EH (cell line): ENCODE data around the gene MCM3.

Source experiments
- DNase-seq: peaks from one replicate; pipeline ENCODE4 v3.0.0-alpha.2; 2015; ENCODE audit warnings: low read depth

Gene MCM3

GRCh38 chr6:52284460-52285176, at the start of gene MCM3:
Gene MCM3, minus strand, starts transcription at chr6:52284742. Its CDS starts 68 bp downstream, at chr6:52284674.
- peak; percentile 99 for DNase-seq

GRCh38 chr6:52333840-52334200, 49.3 kb upstream of the MCM3 start:
- no peak for DNase-seq

GRCh38 chr6:52331793-52332457, 47.4 kb upstream of the MCM3 start:
- no peak for DNase-seq

GRCh38 chr6:52330470-52330869, 45.9 kb upstream of the MCM3 start:
- DNase-seq: no peak

GRCh38 chr6:52328729-52329128, 44.2 kb upstream of the MCM3 start:
- DNase-seq: no peak

DNA sequence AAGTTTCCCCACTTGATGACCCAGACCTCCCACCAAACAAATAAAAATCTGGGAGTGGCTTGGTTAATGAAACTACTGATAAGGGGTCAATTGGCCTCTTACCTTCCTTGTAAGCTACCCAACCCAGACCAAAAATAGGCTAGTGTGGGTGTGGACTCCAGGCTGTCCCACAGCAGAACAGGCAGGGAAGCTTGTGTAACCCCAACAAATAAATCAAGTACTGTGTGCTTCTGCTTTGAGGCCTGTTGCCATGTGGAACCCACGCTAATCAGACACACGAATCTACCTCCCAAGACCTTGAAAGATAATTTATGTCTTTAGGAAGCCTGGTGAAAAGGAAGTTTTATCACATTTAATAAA, 43.7 kb upstream of the MCM3 start:
- DNase-seq: no peak

- no peak for DNase-seq
Measured at GRCh38 chr6:52326540-52327364, 42.2 kb upstream of the MCM3 start.

DNA sequence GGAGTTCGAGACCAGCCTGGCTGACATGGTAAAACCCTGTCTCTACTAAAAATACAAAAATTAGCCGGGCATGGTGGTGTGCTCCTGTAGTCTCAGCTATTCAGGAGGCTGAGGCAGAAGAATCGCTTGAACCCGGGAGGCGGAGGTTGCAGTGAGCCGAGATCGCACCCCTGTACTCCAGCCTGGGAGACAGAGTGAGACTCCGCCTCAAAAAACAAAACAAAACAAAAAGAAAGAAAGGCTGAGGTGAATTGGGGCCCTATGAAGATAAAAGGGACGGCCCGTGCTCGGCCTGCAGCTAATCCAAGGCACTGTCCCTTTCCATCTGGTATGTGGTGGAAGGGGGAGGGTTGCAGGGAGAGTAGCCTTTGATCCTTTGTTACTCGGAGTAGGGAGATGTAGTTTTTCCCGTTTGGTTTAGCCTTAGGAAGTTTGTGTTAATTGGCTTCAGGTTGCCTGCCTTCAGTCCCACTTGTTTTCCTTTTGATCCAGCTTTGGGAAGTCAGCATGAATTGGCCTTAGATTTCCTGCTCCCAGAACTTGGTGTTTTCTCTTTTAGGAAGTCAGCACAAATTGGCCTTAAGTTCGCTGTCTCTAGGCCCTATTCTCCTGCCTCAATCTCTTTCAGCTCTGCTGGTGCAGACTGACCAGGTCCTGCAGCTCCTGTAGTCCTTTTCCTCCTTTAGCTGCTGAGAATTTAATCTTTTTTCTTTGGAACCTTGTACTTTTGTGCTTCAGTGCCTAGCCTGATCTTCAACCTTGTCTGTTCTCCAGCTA, 41.3 kb upstream of the MCM3 start:
- DNase-seq: no peak

GRCh38 chr6:52324189-52324588, 39.6 kb upstream of the MCM3 start:
- no peak for DNase-seq

DNA sequence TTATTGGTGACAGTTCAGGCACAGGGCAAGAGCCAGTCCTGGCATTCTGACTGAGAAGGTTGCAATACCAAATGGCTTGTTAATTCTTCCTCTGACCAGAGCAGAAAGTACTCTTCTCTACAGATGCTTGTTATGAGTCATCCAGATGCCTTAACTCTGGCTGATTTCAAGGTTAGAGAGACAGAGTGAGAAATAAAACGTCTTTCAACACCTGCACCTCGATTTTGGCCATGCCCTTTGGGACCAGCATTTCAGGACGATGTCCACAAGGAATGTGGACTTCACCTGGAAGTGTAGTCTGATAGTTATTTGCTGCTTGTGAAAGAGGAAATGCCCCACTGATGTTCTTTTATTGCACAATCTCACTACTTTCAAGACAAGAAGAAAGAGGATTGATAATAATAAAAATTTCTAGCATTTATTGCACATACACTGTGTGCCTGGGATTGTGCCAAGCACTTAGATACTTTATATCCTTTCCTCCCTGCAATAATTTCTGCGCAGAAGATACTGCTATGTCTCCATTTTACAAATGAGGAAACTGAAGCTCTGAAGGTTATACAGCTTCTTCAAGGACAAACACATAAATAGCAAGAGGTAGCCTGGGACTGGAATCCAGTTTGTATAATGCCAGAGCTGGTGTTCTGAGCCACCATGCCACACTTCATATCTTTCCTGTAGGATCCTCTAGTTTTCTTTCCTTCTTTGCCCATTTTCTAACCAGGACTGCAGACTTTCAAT, 33.5 kb upstream of the MCM3 start:
- peak; percentile 64 for DNase-seq

DNA sequence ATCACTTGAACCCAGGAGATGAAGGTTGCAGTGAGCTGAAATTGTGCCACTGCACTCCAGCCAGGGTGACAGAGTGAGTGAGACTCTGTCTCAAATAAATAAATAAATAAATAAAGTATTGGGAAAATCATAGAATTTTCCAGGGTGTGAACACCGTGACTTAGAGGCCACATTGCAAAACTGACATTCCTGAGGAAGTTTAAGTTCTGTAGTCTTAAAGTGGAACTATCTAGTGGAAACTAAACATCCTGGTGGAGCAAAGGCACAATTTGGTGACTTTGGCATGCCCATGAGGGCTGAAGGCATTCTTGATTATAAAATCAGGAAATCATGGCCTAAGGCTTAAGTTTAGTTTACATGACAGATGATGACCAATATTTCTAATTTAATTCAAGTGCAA, 32.7 kb upstream of the MCM3 start:
- DNase-seq: peak; percentile 13

DNA sequence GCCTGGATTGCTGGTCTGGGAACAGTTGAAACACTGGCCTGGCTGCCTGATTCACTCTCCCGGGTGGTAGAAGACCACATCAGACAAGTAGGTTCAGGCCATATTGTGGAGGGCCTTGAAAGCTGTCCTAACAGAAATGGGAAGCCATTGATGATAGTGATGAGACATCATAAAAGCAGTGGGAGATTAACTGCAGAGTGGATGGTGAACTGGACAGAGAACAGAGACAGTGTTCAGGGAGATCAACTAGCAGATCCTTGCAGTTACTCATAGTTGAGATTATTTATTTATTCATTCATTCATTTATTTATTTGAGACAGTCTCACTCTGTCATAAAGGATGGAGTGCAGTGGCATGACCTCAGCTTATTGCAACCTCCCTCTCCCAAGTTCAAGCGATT, 30.2 kb upstream of the MCM3 start:
- DNase-seq: no peak

- DNase-seq: no peak
Measured at GRCh38 chr6:52312461-52312860, 27.9 kb upstream of the MCM3 start.

DNA sequence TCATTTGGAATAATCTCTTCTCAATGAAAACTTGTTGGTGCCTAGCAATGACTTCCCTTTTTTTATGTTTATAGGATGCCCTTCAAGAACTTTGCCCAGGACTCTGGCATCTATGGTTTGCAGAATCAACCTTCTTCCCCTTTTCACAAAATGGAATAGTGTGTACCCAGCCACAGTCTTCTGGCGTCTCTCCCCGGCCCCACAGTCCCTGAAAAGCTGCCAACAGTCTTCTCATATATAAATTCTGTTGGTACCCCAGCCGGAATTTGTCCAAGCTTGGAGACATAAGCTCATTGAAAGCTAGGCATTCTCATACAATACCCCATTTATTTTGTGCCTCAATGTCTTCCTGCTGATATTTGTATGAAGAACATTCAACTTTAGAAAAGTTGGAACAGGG, 26.4 kb upstream of the MCM3 start:
- no peak for DNase-seq

GRCh38 chr6:52307900-52308372, 23.4 kb upstream of the MCM3 start:
- no peak for DNase-seq

DNA sequence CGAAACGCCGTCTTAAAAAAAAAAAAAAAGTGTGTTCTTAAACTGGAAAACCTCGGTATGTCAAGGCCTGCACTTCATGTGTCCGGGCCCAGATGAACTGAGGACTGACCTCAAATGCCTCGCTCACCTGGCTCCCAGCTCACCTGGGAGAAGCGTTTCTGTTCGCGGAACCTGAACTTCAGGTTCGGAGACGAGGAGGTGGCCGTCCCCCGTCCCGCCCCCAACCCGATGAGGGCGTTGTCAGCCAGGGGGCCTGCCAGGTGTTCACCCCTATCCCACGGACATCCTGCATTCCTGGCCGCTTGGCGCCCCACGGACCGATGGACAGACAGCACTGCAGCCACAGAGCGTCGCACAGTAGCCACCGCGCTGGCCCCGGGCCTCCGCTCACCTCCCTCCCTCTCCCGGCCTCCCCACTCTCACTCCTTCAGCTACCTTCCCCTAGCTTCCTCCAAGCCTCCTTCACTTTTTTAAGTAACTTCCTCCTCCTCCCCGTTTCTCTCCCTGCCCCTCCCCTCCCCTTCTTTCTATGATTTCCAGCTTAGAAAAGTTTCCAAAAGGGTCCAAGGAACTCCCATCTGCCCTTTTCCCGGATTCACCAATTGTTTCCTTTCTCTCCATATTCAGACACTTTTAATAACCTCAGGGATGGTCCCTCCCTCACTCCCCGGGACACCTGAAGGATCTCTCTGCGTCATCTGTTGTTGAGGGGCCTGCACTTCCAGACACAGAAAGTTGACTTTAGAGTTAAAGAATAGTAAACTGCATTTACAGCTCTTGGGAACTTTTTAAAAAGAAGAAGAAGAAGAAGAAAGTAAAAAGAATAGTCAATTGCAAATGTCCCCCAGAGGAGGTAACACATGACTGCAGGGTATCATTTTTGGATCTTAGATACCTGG, 22.7 kb upstream of the MCM3 start:
- no peak for DNase-seq

GRCh38 chr6:52305948-52306767, 21.6 kb upstream of the MCM3 start:
- DNase-seq: no peak

- peak; percentile 19 for DNase-seq
Measured at GRCh38 chr6:52305411-52305810, 20.9 kb upstream of the MCM3 start.

- DNase-seq: peak; percentile 59
Measured at GRCh38 chr6:52304983-52305390, 20.4 kb upstream of the MCM3 start.

GRCh38 chr6:52303178-52303577, 18.6 kb upstream of the MCM3 start:
- no peak for DNase-seq
